ENCODE data around the gene STXBP6.

STXBP6 gene

GRCh38 chr14:25017562-25017961 is 32.4 kb downstream of the STXBP6 start:
- TF ChIP-seq, protein P1, sequence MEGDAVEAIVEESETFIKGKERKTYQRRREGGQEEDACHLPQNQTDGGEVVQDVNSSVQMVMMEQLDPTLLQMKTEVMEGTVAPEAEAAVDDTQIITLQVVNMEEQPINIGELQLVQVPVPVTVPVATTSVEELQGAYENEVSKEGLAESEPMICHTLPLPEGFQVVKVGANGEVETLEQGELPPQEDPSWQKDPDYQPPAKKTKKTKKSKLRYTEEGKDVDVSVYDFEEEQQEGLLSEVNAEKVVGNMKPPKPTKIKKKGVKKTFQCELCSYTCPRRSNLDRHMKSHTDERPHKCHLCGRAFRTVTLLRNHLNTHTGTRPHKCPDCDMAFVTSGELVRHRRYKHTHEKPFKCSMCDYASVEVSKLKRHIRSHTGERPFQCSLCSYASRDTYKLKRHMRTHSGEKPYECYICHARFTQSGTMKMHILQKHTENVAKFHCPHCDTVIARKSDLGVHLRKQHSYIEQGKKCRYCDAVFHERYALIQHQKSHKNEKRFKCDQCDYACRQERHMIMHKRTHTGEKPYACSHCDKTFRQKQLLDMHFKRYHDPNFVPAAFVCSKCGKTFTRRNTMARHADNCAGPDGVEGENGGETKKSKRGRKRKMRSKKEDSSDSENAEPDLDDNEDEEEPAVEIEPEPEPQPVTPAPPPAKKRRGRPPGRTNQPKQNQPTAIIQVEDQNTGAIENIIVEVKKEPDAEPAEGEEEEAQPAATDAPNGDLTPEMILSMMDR (IDR thresholded peaks at IDR 0.05; ENCODE audit: borderline replicate concordance, insufficient read depth, low read depth, low read length), result no peak
- no peak overlapping the region for H3K4me3 ChIP-seq (ENCODE audit: low read depth, low read length)

- TF ChIP-seq, protein P1 (IDR thresholded peaks at IDR 0.05; ENCODE audit: borderline replicate concordance, insufficient read depth, low read depth, low read length), result no peak
- H3K4me3 ChIP-seq (ENCODE audit: low read depth, low read length), result no peak overlapping the region
These were observed 34.2 kb downstream of the STXBP6 start for GRCh38 chr14:25015761-25016160.

- TF ChIP-seq, protein P1 (IDR thresholded peaks at IDR 0.05; ENCODE audit: borderline replicate concordance, insufficient read depth, low read depth, low read length), result no peak
- no peak overlapping the region for H3K4me3 ChIP-seq (ENCODE audit: low read depth, low read length)
These were observed 35.5 kb downstream of the STXBP6 start for GRCh38 chr14:25014440-25014839.

DNA sequence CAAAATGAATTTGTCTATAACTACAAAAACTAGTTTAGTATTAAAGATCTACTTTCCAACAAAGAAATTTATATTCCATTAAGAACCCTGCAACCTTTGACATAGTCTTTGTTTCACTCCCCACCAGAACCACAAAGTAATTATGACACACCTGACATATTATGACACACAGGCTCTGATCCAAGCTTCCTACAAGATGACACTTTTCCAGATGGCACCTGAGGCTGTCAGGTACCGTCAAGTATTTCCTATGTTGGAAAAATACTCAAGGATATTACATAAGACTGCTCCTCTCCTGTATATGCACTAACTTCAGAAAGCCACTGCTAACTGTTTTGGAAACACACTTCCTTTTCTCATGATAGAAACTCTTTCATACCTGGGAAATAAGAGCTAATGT is 38.9 kb downstream of the STXBP6 start:
- TF ChIP-seq, protein P1 (IDR thresholded peaks at IDR 0.05; ENCODE audit: borderline replicate concordance, insufficient read depth, low read depth, low read length), result no peak
- H3K4me3 ChIP-seq (ENCODE audit: low read depth, low read length), result no peak overlapping the region

DNA sequence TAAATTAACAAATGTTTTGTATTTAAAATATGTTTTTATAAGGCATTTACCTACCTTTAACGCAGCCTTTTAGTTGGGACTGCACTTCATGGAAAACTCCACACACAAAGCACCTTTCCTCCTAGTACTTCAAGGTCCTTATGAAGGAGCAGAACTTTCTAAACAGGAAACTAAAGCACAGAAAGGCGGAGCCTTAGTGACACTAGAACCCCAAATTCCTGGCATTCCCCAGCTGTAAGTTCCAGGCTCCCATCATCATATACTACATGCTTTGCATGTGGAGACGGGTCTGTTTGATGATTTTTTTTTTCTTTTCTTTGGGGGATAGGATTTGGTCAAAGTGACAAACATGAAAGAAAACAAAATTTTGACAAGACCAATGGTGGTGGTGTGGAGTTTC is 39.5 kb downstream of the STXBP6 start:
- no peak overlapping the region for H3K4me3 ChIP-seq (ENCODE audit: low read depth, low read length)
- TF ChIP-seq, protein P1 (IDR thresholded peaks at IDR 0.05; ENCODE audit: borderline replicate concordance, insufficient read depth, low read depth, low read length), result no peak

- TF ChIP-seq, protein P1 (IDR thresholded peaks at IDR 0.05; ENCODE audit: borderline replicate concordance, insufficient read depth, low read depth, low read length), result no peak
- no peak overlapping the region for H3K4me3 ChIP-seq (ENCODE audit: low read depth, low read length)
These were observed 40.1 kb downstream of the STXBP6 start for GRCh38 chr14:25009891-25010290.

DNA sequence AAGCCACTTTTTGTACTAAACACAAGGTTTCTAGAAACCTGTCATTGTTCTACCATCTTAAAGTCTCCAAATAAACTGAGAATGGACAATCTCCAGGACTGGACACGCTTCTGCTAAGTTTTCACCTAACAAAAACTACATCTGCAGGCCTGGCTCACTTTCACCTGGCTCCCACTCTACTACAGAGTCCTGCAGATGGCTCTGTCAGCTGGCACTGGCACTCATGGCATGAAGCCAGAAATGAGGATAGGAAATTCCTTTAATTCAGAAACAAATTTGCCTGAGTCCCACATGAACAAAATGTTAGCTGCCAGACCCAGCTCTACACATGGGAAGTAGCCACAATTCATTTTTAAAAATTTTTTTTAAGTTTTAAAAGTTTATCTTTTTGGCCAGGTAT is 42.1 kb downstream of the STXBP6 start:
- TF ChIP-seq, protein P1 (IDR thresholded peaks at IDR 0.05; ENCODE audit: borderline replicate concordance, insufficient read depth, low read depth, low read length), result no peak
- no peak overlapping the region for H3K4me3 ChIP-seq (ENCODE audit: low read depth, low read length)

Data from GM12875 (cell line).